IMR-90 (cell line): Measurements from ENCODE around the gene PLXND1. TPM values are rescaled to one million over a fixed set of nuclear protein-coding genes. Genes with fewer than 3 reads are reported as not detected.

Experiments
- ATAC-seq: fragments of 200-7000 bp; cut with Tn5 transposase; 2 replicates; pipeline ENCODE4 v1.9.1; 2020; ENCODE audit warnings: low read depth, mild to moderate bottlenecking, moderate library complexity
- BruUV-seq: library from RNA; stranded (reverse); fragments of 400-500 nt; replicated peaks from 2 replicates; lab custom pipeline; 2021; lab: Mats Ljungman, UMichigan
- CTCF ChIA-PET: fragments of 300-600 bp; formaldehyde crosslinking; extraction: SDS; loops from one replicate; lab custom pipeline; 2021; ENCODE audit warnings: antibody characterized with exemption; lab: Yijun Ruan, JAX
- POLR2A ChIA-PET: fragments of 300-600 bp; sonication (Branson Sonifier 250); formaldehyde crosslinking; loops from one replicate; lab custom pipeline; 2022; ENCODE audit warnings: antibody characterized with exemption; ENCODE audit not compliant: unreplicated experiment; lab: Charles Lee
- DNase-seq: peaks from one replicate; pipeline ENCODE4 v3.0.0; 2013
- H2AFZ ChIP-seq: replicated peaks from 2 replicates; pipeline ENCODE3; 2013; ENCODE audit warnings: low read length, mild to moderate bottlenecking; ENCODE audit not compliant: poor library complexity
- H2AK5ac ChIP-seq: 2 replicates; pipeline ENCODE4 v1.6.1; 2013; ENCODE audit warnings: low read depth, low read length, inconsistent platforms
- H2AK9ac ChIP-seq: replicated peaks from 2 replicates; pipeline ENCODE3; 2013; ENCODE audit warnings: mild to moderate bottlenecking, low read depth, low read length, moderate library complexity; ENCODE audit not compliant: poor library complexity
- H2BK120ac ChIP-seq: 2 replicates; pipeline ENCODE4 v1.6.1; 2013; ENCODE audit warnings: low read depth, low read length, inconsistent platforms
- H2BK15ac ChIP-seq: 3 replicates; pipeline ENCODE4 v1.6.1; 2013; ENCODE audit warnings: low read depth, low read length, inconsistent platforms
- H2BK20ac ChIP-seq: 2 replicates; pipeline ENCODE4 v1.6.1; 2013; ENCODE audit warnings: low read depth, mild to moderate bottlenecking, inconsistent platforms, low read length, moderate library complexity
- H2BK5ac ChIP-seq: 2 replicates; pipeline ENCODE4 v1.6.1; 2013; ENCODE audit warnings: mild to moderate bottlenecking, low read depth, low read length, inconsistent platforms; ENCODE audit not compliant: poor library complexity, severe bottlenecking
- H3K14ac ChIP-seq: replicated peaks from 2 replicates; pipeline ENCODE4 v1.6.1; 2013; ENCODE audit warnings: low read depth, low read length, inconsistent platforms
- H3K18ac ChIP-seq: 2 replicates; pipeline ENCODE4 v1.6.1; 2013; ENCODE audit warnings: low read depth, low read length, control low read depth
- H3K23ac ChIP-seq: 2 replicates; pipeline ENCODE4 v1.6.1; 2013; ENCODE audit warnings: low read depth, low read length, inconsistent platforms
- H3K27ac ChIP-seq: 2 replicates; pipeline ENCODE4 v1.5.1; 2013; ENCODE audit warnings: mild to moderate bottlenecking, control low read depth, low read length; ENCODE audit not compliant: insufficient read depth
- H3K27me3 ChIP-seq: 2 replicates; pipeline ENCODE4 v1.6.1; 2013; ENCODE audit warnings: low read length; ENCODE audit not compliant: control insufficient read depth, insufficient read depth
- H3K36me3 ChIP-seq: 2 replicates; pipeline ENCODE4 v1.6.1; 2013; ENCODE audit warnings: low read length, mixed read lengths; ENCODE audit not compliant: control insufficient read depth, insufficient read depth
- H3K4ac ChIP-seq: 2 replicates; pipeline ENCODE4 v1.6.1; 2013; ENCODE audit warnings: low read depth, low read length, inconsistent platforms
- H3K4me1 ChIP-seq: 2 replicates; pipeline ENCODE4 v1.6.1; 2013; ENCODE audit warnings: low read length, mixed read lengths; ENCODE audit not compliant: control insufficient read depth, insufficient read depth
- H3K4me2 ChIP-seq: 2 replicates; pipeline ENCODE4 v1.6.1; 2013; ENCODE audit warnings: low read depth, mild to moderate bottlenecking, control low read depth, low read length, moderate library complexity
- H3K4me3 ChIP-seq: 2 replicates; pipeline ENCODE4 v1.5.1; 2013; ENCODE audit warnings: low read depth, mild to moderate bottlenecking, control low read depth, low read length, moderate library complexity; ENCODE audit not compliant: insufficient read depth
- H3K56ac ChIP-seq: 2 replicates; pipeline ENCODE4 v1.6.1; 2013; ENCODE audit warnings: low read length, inconsistent platforms; ENCODE audit not compliant: insufficient read depth; ENCODE audit errors: extremely low read depth
- H3K79me1 ChIP-seq, 2 experiments: 2 replicates each; pipeline ENCODE4 v1.6.1; 2013; ENCODE audit warnings: low read length in 2 of 2, inconsistent platforms in 1 of 2, low read depth in 1 of 2
- H3K9ac ChIP-seq: 2 replicates; pipeline ENCODE4 v1.6.1; 2013; ENCODE audit warnings: low read depth, low read length, control low read depth
- H3K9me1 ChIP-seq: 2 replicates; pipeline ENCODE4 v1.6.1; 2013; ENCODE audit warnings: low read length, inconsistent platforms; ENCODE audit not compliant: insufficient read depth
- H3K9me3 ChIP-seq: 2 replicates; pipeline ENCODE4 v1.6.1; 2013; ENCODE audit warnings: low read length; ENCODE audit not compliant: control insufficient read depth, insufficient read depth
- H4K20me1 ChIP-seq: 2 replicates; pipeline ENCODE4 v1.6.1; 2013; ENCODE audit warnings: low read length, inconsistent platforms; ENCODE audit not compliant: insufficient read depth
- H4K5ac ChIP-seq: 2 replicates; pipeline ENCODE4 v1.6.1; 2013; ENCODE audit warnings: mild to moderate bottlenecking, low read depth, low read length, control low read depth
- H4K8ac ChIP-seq, 2 experiments: 2 replicates each; pipeline ENCODE4 v1.6.1; 2013; ENCODE audit warnings: low read depth in 2 of 2, low read length in 2 of 2, control low read depth in 1 of 2, inconsistent platforms in 1 of 2
- H4K91ac ChIP-seq: 2 replicates; pipeline ENCODE4 v1.6.1; 2013; ENCODE audit warnings: low read depth, low read length, inconsistent platforms; ENCODE audit not compliant: insufficient read depth
- CHD1 ChIP-seq: IDR thresholded peaks from 2 replicates; pipeline ENCODE4 v1.6.1; 2012; ENCODE audit warnings: low read depth, low read length, improper control_type of control experiment
- RCOR1 ChIP-seq: IDR thresholded peaks from 2 replicates; pipeline ENCODE4 v1.6.1; 2012; ENCODE audit warnings: mild to moderate bottlenecking, low read length, improper control_type of control experiment; ENCODE audit not compliant: insufficient replicate concordance
- WGBS, 2 experiments: methylation state at CpG; one replicate each; pipeline versions ENCODE4 v1.1.5 to v1.1.7; 2013; ENCODE audit warnings: missing lambda C conversion rate in 2 of 2; ENCODE audit not compliant: insufficient read length in 1 of 2; ENCODE audit errors: extremely low coverage in 2 of 2; 5-methylcytosine and 5-hydroxymethylcytosine counted together
- dilution Hi-C: fragments of 300-500 bp; cut with HindIII; formaldehyde crosslinking; loops from one replicate; pipeline ENCODE4 v1.14.3; 2018; ENCODE audit warnings: low sequenced_read_pairs; ENCODE audit not compliant: unreplicated experiment
- in situ Hi-C: fragments of 300-500 bp; cut with MboI; formaldehyde crosslinking; loops from 3 replicates; pipeline ENCODE4 v1.14.3; 2019; ENCODE audit warnings: low sequenced_read_pairs, inconsistent platforms, mixed read lengths
- intact Hi-C: fragments of 100-400 bp; cut with micrococcal nuclease; formaldehyde crosslinking; loops from 2 replicates; pipeline ENCODE4 v1.10.0; 2022
- polyA plus RNA-seq, 3 experiments: library from polyadenylated mRNA; depleted of rRNA; stranded (reverse); fragments of >200 nt; gene quantifications; 2 replicates each; pipeline ENCODE4 v1.2.3, GENCODE V29; 2012; ENCODE audit warnings: low replicate concordance in 1 of 3
- total RNA-seq: library from RNA; depleted of rRNA; stranded (reverse); fragments of >200 nt; gene quantifications from 2 replicates; pipeline ENCODE4 v1.2.3, GENCODE V29; 2012

PLXND1 gene
- total and polyA plus RNA-seq, 2 of the 4 experiments (the other 2 are of a cell fraction) = 19.2 to 67.1 TPM

DNA sequence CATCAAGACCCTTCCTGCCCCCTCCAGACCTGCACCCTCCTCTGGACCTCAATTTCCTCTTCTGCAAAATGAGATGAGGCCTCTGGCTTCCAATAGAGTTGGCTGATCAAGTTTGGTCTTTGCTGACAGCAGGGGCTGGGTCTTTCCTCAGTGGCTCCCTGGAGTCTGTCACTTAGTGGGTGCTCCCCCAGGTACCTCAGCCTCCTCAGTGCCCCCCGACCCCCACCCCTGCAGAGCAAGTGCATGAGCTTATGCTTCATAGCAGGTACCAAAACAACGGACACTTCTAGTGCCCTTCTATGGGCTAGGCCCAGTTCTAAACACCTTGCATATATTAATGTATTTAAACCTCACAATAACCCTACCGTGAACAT is 6.9 kb upstream of the PLXND1 start:
- no peak overlapping the region for H2AFZ ChIP-seq
- H3K27me3 ChIP-seq = no peaks in the 10 kb centered on the region
- no peak for TF ChIP-seq CHD1
- TF ChIP-seq RCOR1 = no peak

More for the DNA sequence above, 6.9 kb upstream of the PLXND1 start:
- H4K5ac ChIP-seq = no peak overlapping the region
- no peak overlapping the region for H2BK5ac ChIP-seq
- H3K23ac ChIP-seq = no peak overlapping the region
- POLR2A ChIA-PET = no interaction called here
- no peak overlapping the region for H3K27ac ChIP-seq
- H3K9me1 ChIP-seq = peaks cover 16% of the 10 kb centered on the region
- no peak overlapping the region for H2AK9ac ChIP-seq
- H4K20me1 ChIP-seq = no peaks in the 10 kb centered on the region
- no CpG with 5 or more reads among the region's 3 CpGs for WGBS, 2 experiments
- H3K18ac ChIP-seq = no peak overlapping the region
- H3K14ac ChIP-seq = no peak overlapping the region
- no peak overlapping the region for H3K4me2 ChIP-seq
- H3K9ac ChIP-seq = no peak overlapping the region
- in situ Hi-C loops (loop anchor here (25.0 kb wide), 1 partner anchor 226 kb away; no protein-coding TSS in a partner anchor), dilution Hi-C loops (no loop called here), intact Hi-C loops (no loop called here)
- H3K79me1 ChIP-seq = no peaks in the 10 kb centered on the region; a peak in 1 of 4 replicates
- no peak overlapping the region for H3K4ac ChIP-seq
- CTCF ChIA-PET = no interaction called here
- H2BK15ac ChIP-seq = no peak overlapping the region
- H3K4me1 ChIP-seq = peaks cover 14% of the 10 kb centered on the region
- no TSS peak for BruUV-seq
- peak overlapping the region; percentile 94; the same call in 1 of the 2 replicates for H2AK5ac ChIP-seq
- no peaks in the 10 kb centered on the region for H3K9me3 ChIP-seq
- H4K8ac ChIP-seq = no peak overlapping the region
- H3K36me3 ChIP-seq = no peaks in the 10 kb centered on the region
- no peak overlapping the region for H3K56ac ChIP-seq
- ATAC-seq (no peak), DNase-seq (no peak)
- no peak overlapping the region for H3K4me3 ChIP-seq
- H2BK20ac ChIP-seq = no peak overlapping the region; the same call in 1 of the 2 replicates
- no peak overlapping the region for H4K91ac ChIP-seq
- no peak overlapping the region for H2BK120ac ChIP-seq
